CD14-positive monocyte (primary cell): ENCODE results near the gene MED27. TPM values are rescaled to one million over a fixed set of nuclear protein-coding genes. Genes with fewer than 3 reads are reported as not detected.

Source experiments
- DNase-seq, 3 donors: peaks; one replicate each; pipeline ENCODE4 v3.0.0-alpha.2; 2011 to 2022
- H2AFZ ChIP-seq: 2 replicates; pipeline ENCODE4 v1.6.0; 2012; ENCODE audit warnings: mild to moderate bottlenecking, low read depth, low read length, inconsistent platforms; ENCODE audit not compliant: insufficient read depth, poor library complexity, severe bottlenecking
- H3K27ac ChIP-seq, 2 donors: 1 replicate in 1 of 2; 2 replicates in 1 of 2; pipeline ENCODE4 v1.5.1; 2012 to 2013; ENCODE audit warnings: low read length in 2 of 2, control low read depth in 1 of 2, inconsistent platforms in 1 of 2, low read depth in 1 of 2, mild to moderate bottlenecking in 1 of 2
- H3K27me3 ChIP-seq, 2 donors: one replicate each; pipeline versions ENCODE4 v1.6.0 to v1.6.1; 2011 to 2013; ENCODE audit warnings: low read length in 2 of 2; ENCODE audit not compliant: control insufficient read depth in 2 of 2, insufficient read depth in 2 of 2
- H3K36me3 ChIP-seq, 2 donors: replicated peaks in 1 of 2; 1 replicate in 1 of 2; 2 replicates in 1 of 2; pipeline versions ENCODE4 v1.5.1 to v1.6.1; 2012 to 2013; ENCODE audit warnings: low read length in 2 of 2, control low read depth in 1 of 2, inconsistent platforms in 1 of 2, mild to moderate bottlenecking in 1 of 2; ENCODE audit not compliant: insufficient read depth in 2 of 2, control insufficient read depth in 1 of 2
- H3K4me1 ChIP-seq, 2 donors: 1 replicate in 1 of 2; 2 replicates in 1 of 2; pipeline versions ENCODE4 v1.5.1 to v1.6.1; 2012 to 2013; ENCODE audit warnings: low read length in 2 of 2, control low read depth in 1 of 2, inconsistent platforms in 1 of 2, mild to moderate bottlenecking in 1 of 2, moderate library complexity in 1 of 2; ENCODE audit not compliant: insufficient read depth in 2 of 2, control insufficient read depth in 1 of 2
- H3K4me2 ChIP-seq: replicated peaks from 2 replicates; pipeline ENCODE3; 2012; ENCODE audit warnings: low read length, moderate library complexity, mild to moderate bottlenecking; ENCODE audit not compliant: poor library complexity, severe bottlenecking; ENCODE audit errors: extremely low read depth
- H3K4me3 ChIP-seq, 3 experiments: fragments of 200-600 bp in 1 of 3; sonication (generic) in 1 of 3; replicated peaks in 1 of 3; 1 replicate in 2 of 3; 2 replicates in 1 of 3; pipeline ENCODE4 v1.5.1; 2011 to 2013; ENCODE audit warnings: low read length in 3 of 3, mild to moderate bottlenecking in 3 of 3, control low read depth in 2 of 3, low read depth in 2 of 3, inconsistent platforms in 1 of 3, moderate library complexity in 1 of 3
- H3K79me2 ChIP-seq: 2 replicates; pipeline ENCODE4 v1.6.0; 2012; ENCODE audit warnings: mild to moderate bottlenecking, control low read depth, inconsistent platforms, low read length, moderate library complexity; ENCODE audit not compliant: insufficient read depth
- H3K9ac ChIP-seq: 2 replicates; pipeline ENCODE4 v1.6.0; 2017; ENCODE audit warnings: low read length, mild to moderate bottlenecking; ENCODE audit not compliant: insufficient read depth, poor library complexity, severe bottlenecking
- H3K9me3 ChIP-seq, 2 donors: replicated peaks in 1 of 2; 1 replicate in 1 of 2; 2 replicates in 1 of 2; pipeline versions ENCODE4 v1.5.1 to v1.6.1; 2012 to 2013; ENCODE audit warnings: low read length in 2 of 2, control low read depth in 1 of 2; ENCODE audit not compliant: control insufficient read depth in 1 of 2, insufficient read depth in 1 of 2
- H4K20me1 ChIP-seq: 2 replicates; pipeline ENCODE4 v1.6.0; 2012; ENCODE audit warnings: mild to moderate bottlenecking, low read length, control low read depth, moderate library complexity; ENCODE audit not compliant: insufficient read depth
- H3K27ac Mint-ChIP-seq, 7 donors: one replicate each; pipeline ENCODE4 v1.8.0; 2020; ENCODE audit warnings: mild to moderate bottlenecking in 7 of 7, mixed read lengths in 7 of 7, moderate library complexity in 6 of 7, inconsistent platforms in 2 of 7
- H3K27me3 Mint-ChIP-seq, 3 donors: one replicate each; pipeline ENCODE4 v1.8.0; 2021 to 2022; ENCODE audit warnings: low read depth in 3 of 3, mild to moderate bottlenecking in 3 of 3, mixed read lengths in 3 of 3, moderate library complexity in 3 of 3, inconsistent platforms in 1 of 3
- H3K36me3 Mint-ChIP-seq, 2 donors: one replicate each; pipeline ENCODE4 v1.8.0; 2020; ENCODE audit warnings: mixed read lengths in 2 of 2, inconsistent platforms in 1 of 2, mild to moderate bottlenecking in 1 of 2
- H3K4me1 Mint-ChIP-seq: one replicate; pipeline ENCODE4 v1.8.0; 2020; ENCODE audit warnings: mild to moderate bottlenecking, mixed read lengths
- H3K4me3 Mint-ChIP-seq, 2 donors: one replicate each; pipeline ENCODE4 v1.8.0; 2020; ENCODE audit warnings: mild to moderate bottlenecking in 2 of 2, mixed read lengths in 2 of 2, moderate library complexity in 1 of 2
- H3K9me3 Mint-ChIP-seq, 7 donors: one replicate each; pipeline ENCODE4 v1.8.0; 2020 to 2022; ENCODE audit warnings: mixed read lengths in 7 of 7, mild to moderate bottlenecking in 6 of 7, moderate library complexity in 6 of 7, inconsistent platforms in 2 of 7
- WGBS: methylation state at CpG from one replicate; pipeline ENCODE4 v1.1.5; 2013; ENCODE audit warnings: missing lambda C conversion rate; ENCODE audit not compliant: insufficient coverage; 5-methylcytosine and 5-hydroxymethylcytosine counted together
- intact Hi-C, 2 donors: fragments of 100-400 bp; cut with micrococcal nuclease; formaldehyde crosslinking; loops; one replicate each; pipeline versions ENCODE4 v1.15.0 to v1.15.1; 2023
- polyA plus RNA-seq, 3 donors: library from polyadenylated mRNA; depleted of rRNA in 1 of 3; unstranded in 2 of 3; stranded (reverse) in 1 of 3; fragments of 300-500 nt in 2 of 3; fragments of >200 nt in 1 of 3; fragmentation: Illumina TruSeq in 2 of 3; gene quantifications; 1 replicate in 2 of 3; 2 replicates in 1 of 3; pipeline ENCODE4 v1.2.3, GENCODE V29; 2012 to 2021
- TF ChIP-seq, protein P1 (sequence below): fragments of 200-600 bp; IDR thresholded peaks from one replicate; pipeline ENCODE4 v1.8.0; 2022; ENCODE audit warnings: antibody characterized with exemption, mild to moderate bottlenecking

The MED27 gene
- polyA plus RNA-seq, 3 donors: 14.0 to 26.9 (median 25.8) TPM

DNA sequence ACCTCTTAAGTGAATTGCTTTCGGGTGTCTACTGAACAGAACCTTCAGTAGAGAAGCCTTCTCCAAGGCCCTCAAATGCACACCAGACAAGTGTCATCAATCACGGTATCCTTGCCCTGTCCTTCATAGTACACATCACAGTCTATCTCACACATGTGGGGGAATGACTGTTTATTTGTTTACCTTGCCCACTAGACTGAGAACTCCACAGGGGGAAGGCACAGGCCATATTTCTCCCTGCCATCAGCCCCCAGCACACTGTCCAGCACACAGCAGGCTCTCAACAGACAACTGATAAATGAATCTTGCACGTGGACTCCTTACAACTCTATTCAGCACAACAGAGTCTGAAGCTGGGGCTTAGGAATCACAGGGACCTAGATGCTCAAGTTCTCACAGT lies 128.5 kb downstream of the MED27 start:
- no peaks in the 10 kb centered on the region for H3K9me3 ChIP-seq
- H2AFZ ChIP-seq: no peak overlapping the region
- peak overlapping the region in 1 of 7 donors; percentile 28 for H3K27ac Mint-ChIP-seq
- peak overlapping the region in 1 of 2 donors; percentile 20 for H3K4me3 Mint-ChIP-seq
- no peak overlapping the region for H3K4me2 ChIP-seq
- H3K4me3 ChIP-seq: no peak overlapping the region
- H3K4me1 Mint-ChIP-seq: peaks cover 7% of the 10 kb centered on the region
- H3K4me1 ChIP-seq: peaks cover 5 to 6% of the 10 kb centered on the region in 2 donors
- H3K36me3 Mint-ChIP-seq: peaks cover 2 to 4% of the 10 kb centered on the region in 2 donors
- H3K27ac ChIP-seq: no peak overlapping the region
- H3K79me2 ChIP-seq: no peaks in the 10 kb centered on the region
- WGBS: 89% methylated on average over 2 of the region's 3 CpGs
- H3K9me3 Mint-ChIP-seq: no peaks in the 10 kb centered on the region
- H3K36me3 ChIP-seq: no peaks in the 10 kb centered on the region
- H3K9ac ChIP-seq: no peak overlapping the region
- peaks cover 0 to 2% (median 0%) of the 10 kb centered on the region in 3 donors for H3K27me3 Mint-ChIP-seq
- DNase-seq: no peak
- TF ChIP-seq, protein P1, sequence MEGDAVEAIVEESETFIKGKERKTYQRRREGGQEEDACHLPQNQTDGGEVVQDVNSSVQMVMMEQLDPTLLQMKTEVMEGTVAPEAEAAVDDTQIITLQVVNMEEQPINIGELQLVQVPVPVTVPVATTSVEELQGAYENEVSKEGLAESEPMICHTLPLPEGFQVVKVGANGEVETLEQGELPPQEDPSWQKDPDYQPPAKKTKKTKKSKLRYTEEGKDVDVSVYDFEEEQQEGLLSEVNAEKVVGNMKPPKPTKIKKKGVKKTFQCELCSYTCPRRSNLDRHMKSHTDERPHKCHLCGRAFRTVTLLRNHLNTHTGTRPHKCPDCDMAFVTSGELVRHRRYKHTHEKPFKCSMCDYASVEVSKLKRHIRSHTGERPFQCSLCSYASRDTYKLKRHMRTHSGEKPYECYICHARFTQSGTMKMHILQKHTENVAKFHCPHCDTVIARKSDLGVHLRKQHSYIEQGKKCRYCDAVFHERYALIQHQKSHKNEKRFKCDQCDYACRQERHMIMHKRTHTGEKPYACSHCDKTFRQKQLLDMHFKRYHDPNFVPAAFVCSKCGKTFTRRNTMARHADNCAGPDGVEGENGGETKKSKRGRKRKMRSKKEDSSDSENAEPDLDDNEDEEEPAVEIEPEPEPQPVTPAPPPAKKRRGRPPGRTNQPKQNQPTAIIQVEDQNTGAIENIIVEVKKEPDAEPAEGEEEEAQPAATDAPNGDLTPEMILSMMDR: no peak
- peaks cover 5% of the 10 kb centered on the region for H4K20me1 ChIP-seq
- H3K27me3 ChIP-seq: no peaks in the 10 kb centered on the region
- intact Hi-C loops: no loop called here

DNA sequence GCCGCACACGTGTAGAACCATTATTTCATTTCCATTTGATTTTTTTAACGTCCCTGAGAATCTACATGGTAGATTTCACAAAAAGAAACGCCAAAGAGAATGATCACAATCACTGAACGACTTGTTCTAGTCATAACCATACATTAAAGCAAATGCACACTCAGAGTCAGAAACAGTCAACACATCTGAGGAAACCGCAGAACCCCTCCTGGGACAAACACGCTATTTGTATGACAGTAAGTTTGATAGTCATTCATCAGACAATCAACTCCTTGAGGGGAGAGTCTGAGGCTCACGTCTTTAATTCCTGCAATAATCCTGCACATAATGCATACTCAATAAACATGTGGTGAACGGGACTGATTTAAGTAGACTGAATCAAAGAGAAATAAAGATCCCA lies 129.2 kb downstream of the MED27 start:
- H3K27ac ChIP-seq: no peak overlapping the region
- no peaks in the 10 kb centered on the region for H3K27me3 ChIP-seq
- H3K4me1 ChIP-seq: peaks cover 6 to 8% of the 10 kb centered on the region in 2 donors
- Mint-ChIP-seq H3K27ac (no peak overlapping the region), H3K27me3 (peaks cover 0 to 2% (median 0%) of the 10 kb centered on the region in 3 donors), H3K36me3 (peaks cover 0 to 2% of the 10 kb centered on the region in 2 donors), H3K4me3 (no peak overlapping the region), H3K4me1 (peaks cover 10% of the 10 kb centered on the region), H3K9me3 (no peaks in the 10 kb centered on the region)
- no peak overlapping the region for H3K9ac ChIP-seq
- H3K4me2 ChIP-seq: no peak overlapping the region
- no peak overlapping the region for H2AFZ ChIP-seq
- H3K36me3 ChIP-seq: no peaks in the 10 kb centered on the region
- TF ChIP-seq, protein P1: no peak
- peaks cover 5% of the 10 kb centered on the region for H4K20me1 ChIP-seq
- intact Hi-C loops: no loop called here
- no peaks in the 10 kb centered on the region for H3K79me2 ChIP-seq
- no peak for DNase-seq
- 95% methylated on average over 5 of the region's 9 CpGs for WGBS
- no peaks in the 10 kb centered on the region for H3K9me3 ChIP-seq
- H3K4me3 ChIP-seq: no peak overlapping the region
